GM21619 (cell line): ENCODE results near the gene STK16.
"Not testable (repeated sequence)": the region's sequence is repeated elsewhere in the genome, so short reads cannot be mapped to it uniquely, and the experiment has no call there.

Source experiments
- ATAC-seq: cut with Tn5 transposase; IDR thresholded peaks from one replicate; pipeline ENCODE4 v1.9.1; 2021; ENCODE audit not compliant: unreplicated experiment

STK16 gene, protein sequence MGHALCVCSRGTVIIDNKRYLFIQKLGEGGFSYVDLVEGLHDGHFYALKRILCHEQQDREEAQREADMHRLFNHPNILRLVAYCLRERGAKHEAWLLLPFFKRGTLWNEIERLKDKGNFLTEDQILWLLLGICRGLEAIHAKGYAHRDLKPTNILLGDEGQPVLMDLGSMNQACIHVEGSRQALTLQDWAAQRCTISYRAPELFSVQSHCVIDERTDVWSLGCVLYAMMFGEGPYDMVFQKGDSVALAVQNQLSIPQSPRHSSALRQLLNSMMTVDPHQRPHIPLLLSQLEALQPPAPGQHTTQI

GRCh38 chr2:219245148-219245898 is at the start of gene STK16, which contains the start of gene GLB1L:
TSS of gene STK16 (plus strand) at chr2:219245479. CDS start at chr2:219246000, 521 bp downstream.
TSS of gene GLB1L (minus strand) at chr2:219245444. CDS start at chr2:219243573, 1,871 bp downstream.
- ATAC-seq: peak; percentile 58

- ATAC-seq: no peak
These were observed 47.9 kb upstream of the STK16 start for GRCh38 chr2:219197388-219197787.

- ATAC-seq: no peak
These were observed 46.3 kb upstream of the STK16 start for GRCh38 chr2:219198974-219199373.

- ATAC-seq: no peak
These were observed 45.6 kb upstream of the STK16 start for GRCh38 chr2:219199470-219200211.

DNA sequence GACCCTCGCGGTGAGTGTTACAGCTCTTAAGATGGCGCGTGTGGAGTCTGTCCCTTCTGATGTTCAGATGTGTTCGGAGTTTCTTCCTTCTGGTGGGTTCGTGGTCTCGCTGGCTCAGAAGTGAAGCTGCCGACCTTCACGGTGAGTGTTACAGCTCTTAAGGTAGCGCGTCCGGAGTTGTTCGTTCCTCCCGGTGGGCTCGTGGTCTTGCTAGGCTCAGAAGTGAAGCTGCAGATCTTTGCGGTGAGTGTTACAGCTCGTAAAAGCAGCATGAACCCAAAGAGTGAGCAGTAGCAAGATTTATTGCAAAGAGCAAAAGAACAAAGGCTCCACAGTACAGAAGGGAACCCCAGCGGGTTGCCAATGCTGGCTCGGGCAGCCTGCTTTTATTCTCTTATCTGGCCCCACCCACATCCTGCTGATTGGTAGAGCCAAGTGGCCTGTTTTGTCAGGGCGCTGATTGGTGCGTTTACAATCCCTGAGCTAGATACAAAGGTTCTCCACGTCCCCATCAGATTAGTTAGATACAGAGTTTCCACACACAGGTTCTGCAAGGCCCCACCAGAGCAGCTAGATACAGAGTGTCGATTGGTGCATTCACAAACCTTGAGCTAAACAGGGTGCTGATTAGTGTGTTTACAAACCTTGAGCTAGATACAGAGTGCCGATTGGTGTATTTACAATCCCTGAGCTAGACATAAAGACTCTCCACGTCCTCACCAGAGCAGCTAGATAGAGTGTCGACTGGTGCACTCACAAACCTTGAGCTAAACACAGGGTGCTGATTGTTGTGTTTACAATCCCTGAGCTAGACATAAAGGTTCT is 44.6 kb upstream of the STK16 start:
- not testable (repeated sequence) for ATAC-seq

GRCh38 chr2:219201331-219201730 is 43.9 kb upstream of the STK16 start:
- ATAC-seq: not testable (repeated sequence)

DNA sequence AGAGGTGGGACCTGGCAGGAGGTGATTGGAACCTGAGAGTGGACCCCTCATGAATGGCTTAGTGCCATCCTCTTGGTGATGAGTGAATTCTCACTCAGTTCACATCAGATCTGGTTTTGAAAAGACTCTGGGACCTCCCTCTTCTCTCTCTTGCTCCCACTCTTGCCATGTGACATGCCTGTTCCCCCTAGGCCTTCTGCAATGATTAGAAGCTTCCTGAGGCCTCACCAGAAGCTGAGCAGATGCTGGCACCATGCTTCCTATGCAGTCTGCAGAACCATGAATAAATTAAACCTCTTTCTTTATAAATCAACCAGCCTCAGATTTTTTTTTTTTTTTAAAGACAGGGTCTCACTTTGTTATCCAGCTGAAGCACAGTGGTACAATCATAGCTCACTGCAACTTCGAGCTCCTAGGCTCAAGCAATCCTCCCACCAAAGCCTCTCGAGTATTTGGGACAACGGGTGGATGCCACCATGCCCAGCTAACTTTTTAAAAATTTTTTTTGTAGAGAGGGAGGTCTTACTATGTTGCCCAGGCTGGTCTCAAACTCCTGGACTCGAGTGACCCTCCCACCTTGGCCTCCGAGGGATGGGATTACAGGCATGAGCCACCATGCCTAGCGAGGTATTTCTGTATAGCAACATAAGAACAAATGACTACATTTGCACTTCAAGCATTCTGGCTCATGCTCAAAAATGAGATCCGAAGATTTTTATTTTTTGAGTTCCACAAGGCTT is 40.7 kb upstream of the STK16 start:
- no peak for ATAC-seq

DNA sequence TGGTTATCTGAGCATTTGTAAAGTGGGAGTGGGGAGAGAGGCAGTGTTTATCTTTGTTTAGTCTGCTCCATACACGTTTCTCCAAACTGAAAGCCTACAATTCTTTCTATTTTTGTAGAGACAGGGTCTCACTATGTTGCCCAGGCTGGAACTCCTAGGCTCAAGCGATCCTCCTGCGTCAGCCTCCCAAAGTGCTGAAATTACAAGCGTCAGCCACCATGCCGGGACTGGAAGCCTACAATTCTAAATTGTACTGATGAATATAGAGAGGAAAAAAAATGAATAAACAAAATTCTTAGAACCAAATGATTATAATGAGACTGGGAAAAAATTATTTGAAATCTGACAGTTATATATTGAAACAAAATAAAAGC is 40.1 kb upstream of the STK16 start:
- ATAC-seq: no peak

DNA sequence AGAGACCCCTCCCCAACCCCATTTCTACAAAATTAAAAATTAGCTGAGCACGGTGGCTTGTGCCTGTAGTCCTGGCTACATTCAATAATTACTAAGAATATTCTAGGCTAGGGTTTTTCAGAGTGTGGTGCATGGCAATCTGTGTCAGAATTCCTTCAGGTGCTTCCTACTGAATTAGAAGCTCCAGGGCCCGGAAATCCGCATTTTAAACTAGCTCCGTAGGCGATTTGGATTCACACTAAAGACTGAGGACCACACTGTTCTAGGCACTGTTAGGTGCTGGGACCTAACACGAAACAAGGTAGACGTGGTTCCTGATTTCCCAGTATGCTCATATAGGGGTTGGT is 39.3 kb upstream of the STK16 start:
- ATAC-seq: no peak

DNA sequence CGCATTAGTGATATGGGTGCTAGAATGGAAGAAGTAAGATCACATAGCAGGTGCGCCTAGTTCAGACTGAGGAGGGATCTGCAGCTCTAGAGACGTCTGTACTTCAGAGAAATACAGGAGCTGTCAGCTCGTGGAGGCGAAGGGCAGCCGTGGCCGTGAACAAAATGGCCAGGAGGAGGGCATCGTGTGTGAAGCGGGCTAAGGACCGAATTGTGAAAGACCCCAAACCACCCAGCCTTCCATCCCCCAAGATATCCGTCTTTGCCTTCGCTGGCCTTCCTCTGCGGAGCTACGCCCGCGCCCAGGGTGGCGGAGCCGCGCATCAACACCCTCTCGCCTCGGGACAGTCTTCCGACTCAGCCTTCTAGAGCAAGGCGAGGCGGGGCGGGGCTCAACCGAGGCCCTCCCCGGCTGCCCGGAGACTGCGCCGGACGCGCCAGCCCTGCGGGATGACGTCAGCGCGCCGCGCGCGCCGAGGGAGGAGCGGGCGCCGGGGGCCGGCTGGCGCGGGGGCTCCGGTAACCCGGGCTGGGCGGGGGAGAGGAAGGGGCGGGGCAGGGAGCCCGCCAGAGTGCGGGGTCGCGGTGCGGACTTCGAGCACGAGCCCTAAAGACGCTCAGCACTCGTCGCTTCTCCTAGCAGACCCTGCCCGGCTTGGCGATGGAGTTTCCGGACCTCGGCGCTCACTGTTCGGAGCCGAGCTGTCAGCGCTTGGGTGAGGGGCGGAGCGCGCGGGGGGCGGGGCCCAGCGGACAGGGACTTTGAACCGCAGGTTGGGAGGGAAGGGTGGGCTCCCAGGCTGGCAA is 38.7 kb upstream of the STK16 start, which contains the start of gene ZFAND2B:
Gene ZFAND2B, plus strand, starts transcription at position 455 of the 806 bp plus-strand sequence. Its CDS starts 206 bp downstream, at position 661.
- ATAC-seq: peak; percentile 98

DNA sequence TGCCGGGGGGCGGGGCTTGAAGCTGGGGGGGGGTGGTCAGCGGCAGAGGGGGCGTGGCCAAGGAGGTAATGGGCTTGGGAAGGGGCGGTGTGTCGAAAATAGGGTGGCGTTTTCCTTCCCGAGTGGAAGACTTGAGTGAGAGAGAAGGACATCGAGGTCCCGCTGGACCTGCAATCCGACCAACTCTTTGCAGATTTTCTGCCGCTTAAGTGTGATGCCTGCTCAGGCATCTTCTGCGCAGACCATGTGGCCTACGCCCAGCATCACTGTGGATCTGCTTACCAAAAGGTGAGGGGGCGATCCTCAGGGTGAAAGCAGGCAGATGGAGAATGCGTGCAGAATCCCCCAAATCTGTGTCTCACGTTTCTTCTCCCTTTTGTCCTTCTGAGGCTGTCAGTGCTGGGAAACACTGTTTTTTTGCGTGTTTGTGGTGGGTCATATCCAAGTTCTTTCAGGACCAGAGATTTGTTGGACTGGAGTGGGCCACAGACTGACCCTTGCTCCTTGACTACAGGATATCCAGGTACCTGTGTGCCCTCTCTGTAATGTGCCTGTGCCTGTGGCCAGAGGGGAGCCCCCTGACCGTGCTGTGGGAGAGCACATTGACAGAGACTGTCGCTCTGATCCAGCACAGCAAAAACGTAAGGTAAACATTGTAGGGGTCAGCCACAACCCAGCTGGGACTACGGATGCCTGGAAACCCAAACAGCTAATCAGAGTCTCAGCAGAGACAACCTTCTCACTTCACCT is 38.0 kb upstream of the STK16 start:
- no peak for ATAC-seq

GRCh38 chr2:219207884-219208740 is 37.2 kb upstream of the STK16 start:
- no peak for ATAC-seq

GRCh38 chr2:219209236-219210195 is 35.8 kb upstream of the STK16 start:
- ATAC-seq: no peak

DNA sequence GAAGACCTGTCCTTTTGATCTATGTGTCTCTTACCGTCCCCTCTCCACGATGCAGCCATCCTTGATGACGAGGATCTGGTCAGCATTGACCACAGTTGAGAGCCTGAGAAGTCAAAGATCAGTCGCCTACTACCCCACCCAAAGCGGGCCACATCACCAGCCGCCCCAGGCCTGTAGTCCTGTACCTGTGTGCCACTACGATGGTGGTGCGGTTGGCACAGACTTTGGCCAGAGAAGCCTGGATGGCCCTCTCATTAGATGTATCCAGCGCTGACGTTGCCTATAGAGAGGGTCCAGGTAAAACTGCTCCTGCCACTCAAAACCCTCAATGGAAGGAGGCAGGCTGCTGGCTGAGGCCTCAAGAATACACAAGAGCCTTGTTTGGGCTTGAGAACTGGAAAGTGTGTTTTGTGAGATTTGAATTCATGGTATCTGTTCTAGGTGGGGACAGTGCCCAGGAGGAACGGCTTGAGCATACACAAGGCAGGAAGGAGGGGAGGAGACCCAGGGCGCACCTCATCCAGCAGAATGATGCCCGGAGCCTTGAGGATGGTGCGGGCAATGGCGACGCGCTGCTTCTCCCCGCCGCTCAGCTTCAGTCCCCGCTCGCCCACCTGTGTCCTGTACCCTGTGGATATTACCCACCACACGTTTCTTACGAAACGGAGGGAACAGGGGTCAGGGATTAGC is 34.9 kb upstream of the STK16 start:
- ATAC-seq: no peak

GRCh38 chr2:219210886-219211362 is 34.4 kb upstream of the STK16 start:
- no peak for ATAC-seq

- no peak for ATAC-seq
These were observed 32.3 kb upstream of the STK16 start for GRCh38 chr2:219213026-219213415.
